Measurements from ENCODE around the gene RHOA.

Gene RHOA

GRCh38 chr3:49313896-49314688 is 97.7 kb downstream of the RHOA start:
- DNase-seq: no peak

- DNase-seq: no peak
Observed at GRCh38 chr3:49311283-49311682, 100.5 kb downstream of the RHOA start.

- no peak for DNase-seq
Observed at GRCh38 chr3:49310677-49311076, 101.1 kb downstream of the RHOA start.
